Breast epithelium (tissue), 4 donors: ENCODE results near the gene SPRY2. TPM values are rescaled to one million over a fixed set of nuclear protein-coding genes. Genes with fewer than 3 reads are reported as not detected.

Experiments used
- DNase-seq, 2 donors: peaks; one replicate each; pipeline ENCODE4 v3.0.0-alpha.2; 2019; ENCODE audit warnings: low spot score in 2 of 2
- H3K27ac ChIP-seq, 2 donors: fragments of 200-600 bp; sonication (generic) in 1 of 2; one replicate each; pipeline ENCODE4 v1.5.1; 2016 to 2019; ENCODE audit warnings: mild to moderate bottlenecking in 1 of 2
- H3K27me3 ChIP-seq, 2 donors: fragments of 200-600 bp; sonication (generic) in 1 of 2; one replicate each; pipeline versions ENCODE4 v1.5.1 to v1.6.0; 2017 to 2019; ENCODE audit warnings: control low read depth in 1 of 2, mild to moderate bottlenecking in 1 of 2
- H3K36me3 ChIP-seq: fragments of 200-600 bp; one replicate; pipeline ENCODE4 v1.5.1; 2019
- H3K4me1 ChIP-seq, 2 donors: fragments of 200-600 bp; sonication (generic); one replicate each; pipeline ENCODE4 v1.5.1; 2016 to 2019; ENCODE audit warnings: control low read depth in 1 of 2
- H3K4me3 ChIP-seq, 3 donors: fragments of 200-600 bp; sonication (generic); 1 replicate in 2 of 3; 2 replicates in 1 of 3; pipeline ENCODE4 v1.5.1; 2016 to 2019; ENCODE audit warnings: mild to moderate bottlenecking in 3 of 3, moderate library complexity in 2 of 3
- H3K9me3 ChIP-seq, 2 donors: fragments of 200-600 bp; sonication (generic) in 1 of 2; one replicate each; pipeline ENCODE4 v1.5.1; 2016 to 2019; ENCODE audit warnings: control low read depth in 1 of 2
- POLR2A ChIP-seq: fragments of 450-650 bp; IDR thresholded peaks from one replicate; pipeline ENCODE4 v1.6.1; 2016; ENCODE audit warnings: antibody characterized with exemption, mild to moderate bottlenecking, moderate library complexity
- POLR2AphosphoS5 ChIP-seq, 3 donors: sonication (generic); formaldehyde crosslinking; IDR thresholded peaks; one replicate each; pipeline ENCODE4 v1.6.1; 2017; ENCODE audit warnings: antibody characterized with exemption in 3 of 3
- intact Hi-C: fragments of 100-400 bp; cut with DNase I; formaldehyde crosslinking; loops from one replicate; pipeline ENCODE4 v1.15.1; 2023; ENCODE audit warnings: low total_unique reads
- total RNA-seq, 3 donors: library from RNA; depleted of rRNA; stranded (reverse); fragments of >200 nt; gene quantifications; one replicate each; pipeline ENCODE4 v1.1.0, GENCODE V29; 2016
- TF ChIP-seq, protein P1 (sequence below), 3 donors: fragments of 450-650 bp; IDR thresholded peaks; one replicate each; pipeline ENCODE4 v1.5.1; 2016 to 2017; ENCODE audit warnings: antibody characterized with exemption in 3 of 3, mild to moderate bottlenecking in 3 of 3, moderate library complexity in 3 of 3

SPRY2 gene
- total RNA-seq, 3 donors from 2014 or later: 52.1 to 76.0 (median 71.0) TPM

DNA sequence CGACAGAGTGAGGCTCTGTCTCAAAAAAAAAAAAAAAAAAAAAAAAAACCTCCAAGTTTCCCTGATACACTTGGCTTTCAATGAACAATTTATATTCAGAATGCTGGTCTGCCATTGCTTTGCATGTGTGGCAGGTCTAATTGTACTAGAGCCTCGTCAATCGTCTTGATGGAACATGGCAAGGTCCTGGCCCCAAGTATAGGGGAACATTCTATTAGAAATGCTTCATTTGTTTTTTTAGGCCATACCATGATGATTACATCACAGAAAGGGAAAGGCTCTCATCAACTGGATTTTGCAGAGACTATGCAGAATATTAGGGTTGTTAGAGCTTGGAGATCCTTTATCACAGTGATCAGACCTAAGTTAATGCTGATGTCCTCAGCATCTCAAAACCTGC, 28.0 kb downstream of the SPRY2 start:
- TF ChIP-seq, protein P1, sequence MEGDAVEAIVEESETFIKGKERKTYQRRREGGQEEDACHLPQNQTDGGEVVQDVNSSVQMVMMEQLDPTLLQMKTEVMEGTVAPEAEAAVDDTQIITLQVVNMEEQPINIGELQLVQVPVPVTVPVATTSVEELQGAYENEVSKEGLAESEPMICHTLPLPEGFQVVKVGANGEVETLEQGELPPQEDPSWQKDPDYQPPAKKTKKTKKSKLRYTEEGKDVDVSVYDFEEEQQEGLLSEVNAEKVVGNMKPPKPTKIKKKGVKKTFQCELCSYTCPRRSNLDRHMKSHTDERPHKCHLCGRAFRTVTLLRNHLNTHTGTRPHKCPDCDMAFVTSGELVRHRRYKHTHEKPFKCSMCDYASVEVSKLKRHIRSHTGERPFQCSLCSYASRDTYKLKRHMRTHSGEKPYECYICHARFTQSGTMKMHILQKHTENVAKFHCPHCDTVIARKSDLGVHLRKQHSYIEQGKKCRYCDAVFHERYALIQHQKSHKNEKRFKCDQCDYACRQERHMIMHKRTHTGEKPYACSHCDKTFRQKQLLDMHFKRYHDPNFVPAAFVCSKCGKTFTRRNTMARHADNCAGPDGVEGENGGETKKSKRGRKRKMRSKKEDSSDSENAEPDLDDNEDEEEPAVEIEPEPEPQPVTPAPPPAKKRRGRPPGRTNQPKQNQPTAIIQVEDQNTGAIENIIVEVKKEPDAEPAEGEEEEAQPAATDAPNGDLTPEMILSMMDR (IDR thresholded peaks at IDR 0.05): no peak
- TF ChIP-seq POLR2A: no peak
- TF ChIP-seq POLR2AphosphoS5 (IDR thresholded peaks at IDR 0.05): no peak
- H3K4me3 ChIP-seq: no peak overlapping the region
- intact Hi-C loops: no loop called here

DNA sequence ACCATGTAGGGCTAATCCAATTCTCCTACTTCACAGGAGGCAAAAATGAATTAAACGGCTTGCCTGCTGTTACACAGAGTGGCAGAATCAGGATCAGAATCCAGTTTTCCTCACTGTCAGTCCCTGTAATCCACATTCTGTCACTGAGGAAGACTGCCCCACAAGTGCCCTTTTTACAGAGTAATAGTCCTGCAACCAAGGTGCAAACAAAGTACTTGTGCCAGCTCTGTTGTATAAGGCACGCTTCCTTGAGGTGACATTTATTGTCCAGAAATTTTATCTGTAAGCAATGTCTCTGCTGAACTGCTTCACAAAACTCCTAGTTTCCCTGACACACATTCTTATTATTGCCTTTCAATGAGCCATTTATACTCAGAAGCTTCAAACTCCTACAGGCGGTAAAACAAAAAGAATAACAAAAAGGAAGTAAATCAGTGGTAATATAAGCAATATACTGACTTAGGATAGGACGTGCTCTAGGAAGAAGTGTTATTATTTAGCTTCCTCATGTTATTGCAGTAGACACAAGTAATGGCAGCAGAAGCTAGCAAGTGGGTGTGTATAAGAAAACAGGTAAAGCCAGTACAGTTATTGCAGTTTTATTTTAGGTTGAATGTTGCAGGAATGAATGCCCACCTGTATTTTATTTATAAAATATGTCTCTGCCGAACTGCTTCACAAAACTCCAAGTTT, 28.8 kb downstream of the SPRY2 start:
- Histone ChIP-seq H3K36me3 (no peaks in the 10 kb centered on the region), H3K9me3 (no peaks in the 10 kb centered on the region), H3K4me1 (no peaks in the 10 kb centered on the region), H3K27me3 (no peaks in the 10 kb centered on the region), H3K4me3 (no peak overlapping the region), H3K27ac (no peak overlapping the region)
- intact Hi-C loops: no loop called here
- no peak for DNase-seq
- TF ChIP-seq POLR2A: no peak

More for the DNA sequence above, 28.0 kb downstream of the SPRY2 start:
- H3K4me1 ChIP-seq: no peaks in the 10 kb centered on the region
- no peak overlapping the region for H3K27ac ChIP-seq
- H3K9me3 ChIP-seq: no peaks in the 10 kb centered on the region
- no peak for DNase-seq
- no peaks in the 10 kb centered on the region for H3K36me3 ChIP-seq
- H3K27me3 ChIP-seq: no peaks in the 10 kb centered on the region

DNA sequence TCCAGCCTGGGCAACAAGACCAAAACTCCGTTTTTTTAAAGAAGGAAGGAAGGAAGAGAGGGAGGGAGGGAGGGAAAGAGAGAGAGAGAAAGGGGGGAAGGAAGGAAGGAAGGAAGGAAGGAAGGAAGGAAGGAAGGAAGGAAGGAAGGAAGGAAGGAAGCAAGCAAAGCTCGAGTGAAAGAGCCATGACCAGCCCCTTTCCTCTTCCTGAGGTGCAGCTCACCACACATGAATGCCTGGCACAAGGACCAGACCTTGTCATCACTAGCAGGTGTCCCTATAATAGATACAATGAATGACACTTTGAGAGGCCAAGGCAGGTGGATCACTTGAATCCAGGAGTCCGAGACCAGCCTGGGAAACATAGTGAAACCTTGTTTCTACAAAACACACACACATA, 31.0 kb downstream of the SPRY2 start:
- Histone ChIP-seq H3K27ac (no peak overlapping the region), H3K9me3 (no peaks in the 10 kb centered on the region), H3K27me3 (no peaks in the 10 kb centered on the region), H3K4me3 (no peak overlapping the region), H3K36me3 (no peaks in the 10 kb centered on the region), H3K4me1 (no peaks in the 10 kb centered on the region)
- intact Hi-C loops: no loop called here
- DNase-seq: no peak
- TF ChIP-seq POLR2AphosphoS5 (IDR thresholded peaks at IDR 0.05) (no peak), POLR2A (no peak)
- TF ChIP-seq, protein P1 (IDR thresholded peaks at IDR 0.05): no peak

DNA sequence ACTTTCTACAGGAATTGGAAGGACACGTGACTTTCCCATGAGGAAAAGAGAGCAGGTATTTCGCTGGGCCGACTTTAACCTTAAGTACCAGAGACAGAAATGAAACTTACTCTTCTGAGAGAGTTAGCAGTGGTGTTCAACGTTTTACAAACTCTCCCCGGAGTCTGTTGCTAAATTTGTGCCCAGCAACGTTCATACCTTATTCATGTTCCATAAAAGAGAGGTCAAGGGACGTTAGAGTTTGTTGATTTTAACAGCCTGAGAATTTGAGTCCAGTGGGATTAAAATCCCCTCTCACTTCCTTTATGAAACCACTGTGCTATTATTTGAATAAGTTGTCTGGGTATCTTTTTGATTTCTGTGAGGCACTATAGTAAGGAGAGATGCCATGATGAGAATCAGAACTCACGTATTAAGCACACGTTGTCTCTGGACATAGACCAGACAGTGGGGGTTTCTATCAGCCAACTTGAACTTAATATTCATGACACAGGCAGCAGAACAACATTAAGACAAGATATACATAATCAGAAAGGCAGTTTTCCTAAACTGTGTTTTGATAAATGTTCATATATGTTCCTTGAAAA, 33.4 kb downstream of the SPRY2 start:
- no peaks in the 10 kb centered on the region for H3K27me3 ChIP-seq
- H3K4me1 ChIP-seq: no peaks in the 10 kb centered on the region
- H3K4me3 ChIP-seq: no peak overlapping the region
- no peaks in the 10 kb centered on the region for H3K36me3 ChIP-seq
- intact Hi-C loops: no loop called here
- H3K9me3 ChIP-seq: no peaks in the 10 kb centered on the region
- no peak overlapping the region for H3K27ac ChIP-seq
- TF ChIP-seq POLR2AphosphoS5 (IDR thresholded peaks at IDR 0.05) (no peak), POLR2A (no peak)
- TF ChIP-seq, protein P1 (IDR thresholded peaks at IDR 0.05): no peak
- no peak for DNase-seq

DNA sequence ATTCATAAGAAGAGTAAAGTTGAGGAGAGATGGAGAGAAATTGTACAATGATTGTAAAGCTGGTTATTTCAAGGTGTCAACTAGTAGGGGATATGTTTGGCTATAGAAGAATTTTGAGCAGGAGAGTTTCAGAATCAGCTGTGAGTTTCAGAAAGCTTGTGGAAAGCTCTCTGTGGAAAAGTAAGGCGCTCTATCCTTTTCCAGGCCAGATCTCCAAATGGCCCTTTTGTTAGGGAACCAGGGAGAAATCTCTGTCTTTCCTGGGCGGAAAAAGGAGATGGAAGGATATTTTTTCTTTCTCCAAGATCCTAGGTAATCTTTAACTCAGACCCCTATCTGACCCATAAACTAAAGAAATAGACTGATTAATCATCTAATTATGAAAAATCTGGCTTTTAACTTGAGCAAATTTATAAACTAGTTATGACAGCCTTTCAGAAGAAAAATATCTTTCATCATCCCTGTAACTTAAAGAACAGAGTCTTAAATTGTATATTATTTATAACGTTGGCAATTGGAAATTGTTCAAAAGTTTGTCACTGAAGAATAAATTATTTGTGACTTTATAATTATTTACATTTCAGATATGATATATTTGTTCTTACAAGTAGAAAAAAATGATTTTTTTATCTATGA, 34.5 kb downstream of the SPRY2 start:
- Histone ChIP-seq H3K4me1 (no peaks in the 10 kb centered on the region), H3K27ac (peak overlapping the region in 1 of 2 donors; percentile 33), H3K27me3 (no peaks in the 10 kb centered on the region), H3K36me3 (no peaks in the 10 kb centered on the region), H3K9me3 (no peaks in the 10 kb centered on the region), H3K4me3 (peak overlapping the region in 1 of 3 donors; percentile 37)
- no peak for DNase-seq
- TF ChIP-seq POLR2A (no peak), POLR2AphosphoS5 (IDR thresholded peaks at IDR 0.05) (no peak)
- TF ChIP-seq, protein P1 (IDR thresholded peaks at IDR 0.05): no peak
- intact Hi-C loops: no loop called here
